GM12878 (cell line): Measurements from ENCODE around the gene COLQ. TPM values are rescaled to one million over a fixed set of nuclear protein-coding genes. Genes with fewer than 3 reads are reported as not detected.

ENCODE experiments used
- ATAC-seq: fragments of 200-7000 bp; cut with Tn5 transposase; 3 replicates; pipeline ENCODE4 v1.9.1; 2020; ENCODE audit warnings: mild to moderate bottlenecking, moderate library complexity
- BruUV-seq: library from RNA; stranded (reverse); fragments of 400-500 nt; replicated peaks from 2 replicates; lab custom pipeline; 2021; lab: Mats Ljungman, UMichigan
- CTCF ChIA-PET: fragments of 300-600 bp; sonication (Branson Sonifier 250); formaldehyde crosslinking; extraction: SDS; loops from one replicate; lab custom pipeline; 2021; ENCODE audit warnings: inconsistent platforms; lab: Yijun Ruan, JAX
- POLR2A ChIA-PET: fragments of 350-600 bp; formaldehyde crosslinking; extraction: SDS; loops from one replicate; lab custom pipeline; 2021; ENCODE audit warnings: inconsistent platforms; lab: Charles Lee
- RAD21 ChIA-PET: fragments of 300-600 bp; sonication (Branson Sonifier 250); formaldehyde crosslinking; loops from one replicate; lab custom pipeline; 2023; ENCODE audit warnings: antibody characterized with exemption; ENCODE audit not compliant: unreplicated experiment; lab: Charles Lee
- SMC1A ChIA-PET: fragments of 300-600 bp; sonication (Branson Sonifier 250); formaldehyde crosslinking; loops from one replicate; lab custom pipeline; 2023; ENCODE audit not compliant: unreplicated experiment, uncharacterized antibody; lab: Charles Lee
- DNase-seq: peaks from one replicate; pipeline ENCODE4 v3.0.0-alpha.2; 2011; ENCODE audit warnings: low read depth, low spot score
- FAIRE-seq: peaks from 3 replicates; lab custom pipeline; 2011; peaks lifted over from hg19 to GRCh38; lab: Jason Lieb, UNC
- H2AFZ ChIP-seq: 2 replicates; pipeline ENCODE4 v1.6.0; 2011; ENCODE audit warnings: low read depth, low read length, control low read depth; ENCODE audit not compliant: control insufficient read depth
- H3K27ac ChIP-seq: 2 replicates; pipeline ENCODE4 v1.5.1; 2011; ENCODE audit warnings: control low read depth; ENCODE audit not compliant: control insufficient read depth, insufficient read depth
- H3K27me3 ChIP-seq, 2 experiments: replicated peaks in 1 of 2; 2 replicates each; pipeline versions ENCODE4 v1.6.0 to v1.6.1; 2011; ENCODE audit warnings: low read length in 1 of 2; ENCODE audit not compliant: control insufficient read depth in 2 of 2, insufficient read depth in 2 of 2
- H3K36me3 ChIP-seq, 2 experiments: 2 replicates each; pipeline ENCODE4 v1.5.1; 2011; ENCODE audit warnings: low read length in 1 of 2; ENCODE audit not compliant: control insufficient read depth in 2 of 2, insufficient read depth in 2 of 2
- H3K4me1 ChIP-seq: 2 replicates; pipeline ENCODE4 v1.6.1; 2011; ENCODE audit warnings: mild to moderate bottlenecking, low read length, moderate library complexity, mixed read lengths; ENCODE audit not compliant: control insufficient read depth, insufficient read depth
- H3K4me2 ChIP-seq: 2 replicates; pipeline ENCODE4 v1.6.0; 2011; ENCODE audit warnings: control low read depth; ENCODE audit not compliant: control insufficient read depth, insufficient read depth
- H3K4me3 ChIP-seq: fragments of 200-600 bp; sonication (generic); 2 replicates; pipeline ENCODE4 v1.5.1; 2016
- H3K79me2 ChIP-seq: 2 replicates; pipeline ENCODE4 v1.6.0; 2011; ENCODE audit warnings: low read length; ENCODE audit not compliant: control insufficient read depth, insufficient read depth
- H3K9ac ChIP-seq: 2 replicates; pipeline ENCODE4 v1.8.0; 2011; ENCODE audit warnings: low read length, control low read depth, mixed read lengths; ENCODE audit not compliant: control insufficient read depth, insufficient read depth
- H3K9me3 ChIP-seq: replicated peaks from 3 replicates; pipeline ENCODE4 v1.5.1; 2011; ENCODE audit warnings: mild to moderate bottlenecking, low read length; ENCODE audit not compliant: control insufficient read depth, insufficient read depth
- H4K20me1 ChIP-seq: 2 replicates; pipeline ENCODE4 v1.6.0; 2011; ENCODE audit not compliant: control insufficient read depth, insufficient read depth
- FOS ChIP-seq: IDR thresholded peaks from 3 replicates; pipeline ENCODE4 v1.6.1; 2011; ENCODE audit warnings: borderline replicate concordance; ENCODE audit not compliant: insufficient read length; ENCODE audit errors: extremely low read depth
- PBX3 ChIP-seq: IDR thresholded peaks from 2 replicates; pipeline ENCODE4 v1.6.1; 2011; ENCODE audit warnings: mild to moderate bottlenecking, low read depth, low read length, moderate library complexity; ENCODE audit not compliant: insufficient replicate concordance
- SMARCA5 ChIP-seq: fragments of 450-650 bp; IDR thresholded peaks from 2 replicates; pipeline ENCODE4 v1.6.1; 2017; ENCODE audit warnings: mild to moderate bottlenecking
- SREBF1 ChIP-seq: IDR thresholded peaks from 2 replicates; pipeline ENCODE4 v1.6.1; 2012; ENCODE audit warnings: mild to moderate bottlenecking, low read length
- TAF1 ChIP-seq: IDR thresholded peaks from 2 replicates; pipeline ENCODE4 v1.6.1; 2011; ENCODE audit warnings: mild to moderate bottlenecking, low read depth, low read length, borderline replicate concordance
- TCF7 ChIP-seq: IDR thresholded peaks from 2 replicates; pipeline ENCODE4 v1.6.1; 2014; ENCODE audit warnings: antibody characterized with exemption, borderline replicate concordance
- ZNF217 ChIP-seq: fragments of 450-650 bp; IDR thresholded peaks from 2 replicates; pipeline ENCODE4 v1.6.1; 2017; ENCODE audit warnings: antibody characterized with exemption, mild to moderate bottlenecking
- WGBS: methylation state at CpG from one replicate; pipeline ENCODE4 v1.1.6; 2016; ENCODE audit warnings: low lambda C conversion rate; ENCODE audit not compliant: insufficient replicate concordance, insufficient coverage; ENCODE audit errors: missing lambda C conversion rate; 5-methylcytosine and 5-hydroxymethylcytosine counted together
- in situ Hi-C: fragments of 300-500 bp; cut with MboI; formaldehyde crosslinking; loops from 9 replicates; pipeline ENCODE4 v1.14.3; 2018; ENCODE audit warnings: mixed read lengths
- intact Hi-C: fragments of 100-400 bp; cut with micrococcal nuclease; formaldehyde crosslinking; loops from one replicate; pipeline ENCODE4 v1.14.2; 2022; ENCODE audit not compliant: unreplicated experiment
- polyA plus RNA-seq, 11 experiments: library from polyadenylated mRNA; depleted of rRNA in 4 of 11; unstranded in 6 of 11; stranded (reverse) in 5 of 11; fragments of >200 nt; fragmentation: Nextera tagmentation in 4 of 11; fragmentation: Illumina TruSeq in 1 of 11; extraction: Ambion mirVana in 4 of 11; extraction: Trizol in 1 of 11; gene quantifications; 1 replicate in 1 of 11; 2 replicates in 10 of 11; pipeline versions ENCODE4 v1.2.1 to v1.2.3, GENCODE V29; 2011 to 2016; ENCODE audit warnings: inconsistent platforms in 2 of 11, missing spikeins in 2 of 11, low read depth in 1 of 11
- total RNA-seq, 4 experiments: library from RNA; depleted of rRNA in 3 of 4; stranded (reverse); fragments of >200 nt in 3 of 4; fragmentation: Illumina TruSeq in 1 of 4; extraction: Trizol in 1 of 4; gene quantifications; 2 replicates each; pipeline versions ENCODE4 v1.2.1 to v1.2.3, GENCODE V29; 2013 to 2021

Gene COLQ
- total and polyA plus RNA-seq, 10 of the 15 experiments (the other 5 are each of a cell fraction or from before 2014, with no cell fraction given): 0.13 to 2.7 (median 0.70) TPM

- no peak overlapping the region for H3K27ac ChIP-seq
- no TSS peak for BruUV-seq
- H3K36me3 ChIP-seq: no peaks in the 10 kb centered on the region; a peak in 1 of 4 replicates
- H3K4me2 ChIP-seq: no peak overlapping the region
- DNase-seq (no peak), ATAC-seq (no peak), FAIRE-seq (no peak)
- no peaks in the 10 kb centered on the region for H3K9me3 ChIP-seq
- CTCF ChIA-PET: interaction anchor here (0.8 kb wide), 2 partner anchors 14 to 183 kb away, joined by 3 read pairs; no protein-coding TSS in a partner anchor
- POLR2A ChIA-PET: interaction anchor here (0.6 kb wide), 1 partner anchor 117 kb away, joined by 3 read pairs; no protein-coding TSS in a partner anchor
- H3K9ac ChIP-seq: no peak overlapping the region
- H3K4me1 ChIP-seq: no peaks in the 10 kb centered on the region
- no peaks in the 10 kb centered on the region for H3K27me3 ChIP-seq
- no peak overlapping the region for H2AFZ ChIP-seq
- no peaks in the 10 kb centered on the region for H4K20me1 ChIP-seq
- no peaks in the 10 kb centered on the region for H3K79me2 ChIP-seq
- intact Hi-C loops: no loop called here
- WGBS: 75% methylated on average over 12 of the region's 12 CpGs
- in situ Hi-C loops: no loop called here
- SMC1A ChIA-PET: interaction anchor here (1.1 kb wide), 1 partner anchor 19 kb away, joined by 3 read pairs; no protein-coding TSS in a partner anchor
- RAD21 ChIA-PET: interaction anchor here (0.7 kb wide), 1 partner anchor 21 kb away, joined by 3 read pairs; no protein-coding TSS in a partner anchor
- TF ChIP-seq TAF1: no peak
- TF ChIP-seq ZNF217: no peak
- TF ChIP-seq TCF7: no peak
- no peak for TF ChIP-seq SMARCA5
- TF ChIP-seq SREBF1: no peak
- no peak for TF ChIP-seq FOS
- TF ChIP-seq PBX3: no peak
- no peak overlapping the region for H3K4me3 ChIP-seq
Observed at GRCh38 chr3:15450438-15451215, 70.9 kb downstream of the COLQ start.
